T-cell (primary cell): ENCODE results near the gene FCGR2B. TPM values are rescaled to one million over a fixed set of nuclear protein-coding genes. Genes with fewer than 3 reads are reported as not detected.

Experiments
- ATAC-seq, 4 experiments: fragments of 200-7000 bp in 3 of 4; fragments of 150-1000 bp in 1 of 4; cut with Tn5 transposase; replicated peaks in 1 of 4; 1 replicate in 3 of 4; 2 replicates in 1 of 4; pipeline ENCODE4 v1.10.0; 2021; ENCODE audit warnings: moderate library complexity in 3 of 4, mild to moderate bottlenecking in 2 of 4, moderate number of reproducible peaks in 1 of 4
- CTCF ChIA-PET, 2 donors: fragments of 300-600 bp; sonication (Branson Sonifier 250); formaldehyde crosslinking; loops; one replicate each; lab custom pipeline; 2022; ENCODE audit warnings: antibody characterized with exemption in 2 of 2; lab: Charles Lee
- POLR2A ChIA-PET, 2 donors: fragments of 300-600 bp; sonication (Branson Sonifier 250); formaldehyde crosslinking; loops; one replicate each; lab custom pipeline; 2022; ENCODE audit warnings: antibody characterized with exemption in 2 of 2; lab: Charles Lee
- DNase-seq, 35 experiments: peaks; one replicate each; pipeline versions ENCODE4 v3.0.0 to v3.0.0-alpha.2; 2013 to 2023
- H3K27ac ChIP-seq: one replicate; pipeline ENCODE4 v1.5.1; 2013; ENCODE audit warnings: low read length
- H3K27me3 ChIP-seq, 2 experiments: replicated peaks in 1 of 2; 1 replicate in 1 of 2; 2 replicates in 1 of 2; pipeline versions ENCODE4 v1.6.1 to v1.7.0; 2013; ENCODE audit warnings: low read length in 1 of 2, mixed read lengths in 1 of 2; ENCODE audit not compliant: control insufficient read depth in 2 of 2, insufficient read depth in 2 of 2; ENCODE audit errors: extremely low read depth in 1 of 2
- H3K36me3 ChIP-seq, 2 donors: 1 replicate in 1 of 2; 2 replicates in 1 of 2; pipeline versions ENCODE4 v1.6.1 to v1.7.0; 2013; ENCODE audit warnings: low read length in 1 of 2; ENCODE audit not compliant: control insufficient read depth in 2 of 2, insufficient read depth in 1 of 2; ENCODE audit errors: extremely low read depth in 1 of 2
- H3K4me1 ChIP-seq, 2 experiments: 1 replicate in 1 of 2; 2 replicates in 1 of 2; pipeline versions ENCODE4 v1.6.1 to v1.7.0; 2013; ENCODE audit warnings: low read length in 2 of 2, mixed read lengths in 1 of 2; ENCODE audit not compliant: insufficient read depth in 2 of 2, control insufficient read depth in 1 of 2; ENCODE audit errors: extremely low read depth in 1 of 2
- H3K4me3 ChIP-seq, 2 donors: 1 replicate in 1 of 2; 2 replicates in 1 of 2; pipeline versions ENCODE4 v1.5.1 to v1.7.0; 2013; ENCODE audit warnings: mild to moderate bottlenecking in 2 of 2, low read length in 1 of 2, moderate library complexity in 1 of 2; ENCODE audit not compliant: control insufficient read depth in 1 of 2; ENCODE audit errors: extremely low read depth in 1 of 2
- H3K9me3 ChIP-seq: 2 replicates; pipeline ENCODE4 v1.7.0; 2013
- H3K27ac Mint-ChIP-seq, 2 donors: one replicate each; pipeline ENCODE4 v1.8.0; 2020 to 2021; ENCODE audit warnings: mild to moderate bottlenecking in 2 of 2, mixed read lengths in 2 of 2
- H3K27me3 Mint-ChIP-seq, 2 donors: one replicate each; pipeline ENCODE4 v1.8.0; 2021 to 2022; ENCODE audit warnings: mixed read lengths in 2 of 2
- H3K36me3 Mint-ChIP-seq: one replicate; pipeline ENCODE4 v1.8.0; 2021; ENCODE audit warnings: mixed read lengths
- H3K4me1 Mint-ChIP-seq, 3 donors: one replicate each; pipeline ENCODE4 v1.8.0; 2020 to 2022; ENCODE audit warnings: mixed read lengths in 3 of 3, mild to moderate bottlenecking in 1 of 3
- H3K4me3 Mint-ChIP-seq, 3 donors: one replicate each; pipeline ENCODE4 v1.8.0; 2020 to 2022; ENCODE audit warnings: mild to moderate bottlenecking in 3 of 3, mixed read lengths in 3 of 3, moderate library complexity in 3 of 3
- H3K9me3 Mint-ChIP-seq, 3 donors: one replicate each; pipeline ENCODE4 v1.8.0; 2020 to 2022; ENCODE audit warnings: mixed read lengths in 3 of 3
- WGBS: methylation state at CpG from one replicate; pipeline ENCODE4 v1.1.5; 2013; ENCODE audit warnings: missing lambda C conversion rate; ENCODE audit not compliant: insufficient coverage; 5-methylcytosine and 5-hydroxymethylcytosine counted together
- total RNA-seq, 35 experiments: library from RNA in 6 of 35; stranded (reverse) in 6 of 35; fragments of 120-200 nt in 1 of 35; gene quantifications; one replicate each; pipeline versions ENCODE4 v1.2.1 to v1.2.4 and lab custom pipeline; 2013 to 2026

The FCGR2B gene
- total RNA-seq, 5 donors from 2014 or later (not counting 1 experiment from before 2014, with no cell fraction given) = 0.80 to 3.9 (median 1.7) TPM

DNA sequence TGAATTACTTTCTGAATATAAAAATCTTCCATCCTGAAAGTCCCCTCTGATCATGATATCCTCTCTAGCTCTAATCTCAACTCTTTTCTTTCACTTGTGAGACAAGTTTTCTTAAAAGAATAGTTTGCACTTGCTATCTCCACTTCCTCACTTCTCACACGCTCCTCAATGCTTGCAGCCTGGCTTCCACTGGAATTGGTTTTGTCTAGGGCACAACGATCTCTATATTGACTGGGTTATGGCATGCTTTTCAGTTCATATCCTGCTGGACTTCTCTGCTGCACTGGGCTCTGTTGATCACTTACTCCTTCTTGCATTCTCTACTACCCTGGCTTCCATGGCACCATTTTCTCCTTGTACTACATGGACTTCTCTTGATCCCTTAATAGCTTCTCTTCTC, 44.6 kb downstream of the FCGR2B start:
- DNase-seq = no peak
- Histone ChIP-seq H3K4me1 (no peaks in the 10 kb centered on the region), H3K36me3 (no peaks in the 10 kb centered on the region), H3K27me3 (peaks cover 0 to 10% of the 10 kb centered on the region in 2 experiments), H3K27ac (no peak overlapping the region), H3K9me3 (no peaks in the 10 kb centered on the region), H3K4me3 (no peak overlapping the region)
- ChIA-PET CTCF (no interaction called here), POLR2A (no interaction called here)
- peaks cover 0 to 2% (median 0%) of the 10 kb centered on the region in 3 donors for H3K4me1 Mint-ChIP-seq
- ATAC-seq = no peak
- no peaks in the 10 kb centered on the region for H3K36me3 Mint-ChIP-seq
- H3K9me3 Mint-ChIP-seq = no peaks in the 10 kb centered on the region
- H3K4me3 Mint-ChIP-seq = no peak overlapping the region
- H3K27ac Mint-ChIP-seq = no peak overlapping the region
- 91% methylated on average over 1 of the region's 2 CpGs for WGBS
- H3K27me3 Mint-ChIP-seq = peaks cover 5 to 6% of the 10 kb centered on the region in 2 donors

DNA sequence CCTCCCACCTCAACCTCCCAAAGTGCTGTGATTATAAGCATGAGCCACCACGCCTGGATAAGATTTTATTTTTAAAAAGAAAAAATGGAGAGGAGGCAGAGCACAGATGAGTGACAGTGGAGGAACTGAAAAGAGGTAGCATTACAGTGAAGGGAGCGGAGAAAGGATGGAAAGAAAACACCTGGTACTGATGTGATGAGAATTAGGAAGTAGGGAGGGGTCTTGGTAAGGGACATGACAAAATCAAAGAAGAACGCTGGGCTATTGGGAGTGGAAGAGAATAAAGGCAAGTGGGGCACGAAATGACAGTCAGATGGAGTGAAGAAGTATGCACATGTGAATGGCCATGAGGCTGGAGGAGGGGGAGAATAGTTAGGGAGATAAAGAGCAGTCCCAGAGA, 46.4 kb downstream of the FCGR2B start:
- no peak overlapping the region for H3K27ac ChIP-seq
- ChIA-PET CTCF (no interaction called here), POLR2A (no interaction called here)
- ATAC-seq (no peak), DNase-seq (no peak)
- no peaks in the 10 kb centered on the region for H3K36me3 ChIP-seq
- Mint-ChIP-seq H3K9me3 (no peaks in the 10 kb centered on the region), H3K4me1 (peaks cover 0 to 2% (median 0%) of the 10 kb centered on the region in 3 donors), H3K36me3 (no peaks in the 10 kb centered on the region), H3K27me3 (peaks cover 6 to 10% of the 10 kb centered on the region in 2 donors), H3K27ac (no peak overlapping the region), H3K4me3 (no peak overlapping the region)
- H3K27me3 ChIP-seq = peaks cover 0 to 14% of the 10 kb centered on the region in 2 experiments
- H3K9me3 ChIP-seq = no peaks in the 10 kb centered on the region
- H3K4me3 ChIP-seq = no peak overlapping the region
- no peaks in the 10 kb centered on the region for H3K4me1 ChIP-seq
- 75% methylated on average over 3 of the region's 4 CpGs for WGBS

DNA sequence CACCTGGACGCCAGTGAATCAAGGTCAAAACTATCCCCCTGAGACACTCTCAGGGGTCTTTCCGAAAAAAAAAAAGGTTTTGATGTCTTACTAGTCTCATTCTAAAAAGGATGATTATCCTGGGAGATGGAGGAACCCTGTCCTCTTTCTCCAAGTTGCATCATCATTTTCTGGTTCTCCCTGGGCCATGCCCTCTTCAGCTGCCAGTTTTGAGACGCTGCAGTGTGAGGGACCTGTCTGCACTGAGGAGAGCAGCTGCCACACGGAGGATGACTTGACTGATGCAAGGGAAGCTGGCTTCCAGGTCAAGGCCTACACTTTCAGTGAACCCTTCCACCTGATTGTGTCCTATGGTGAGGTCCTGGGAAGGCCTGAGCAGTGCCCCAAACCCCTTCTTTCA, 47.6 kb downstream of the FCGR2B start:
- H3K9me3 Mint-ChIP-seq = no peaks in the 10 kb centered on the region
- DNase-seq (no peak), ATAC-seq (no peak)
- ChIA-PET POLR2A (no interaction called here), CTCF (no interaction called here)
- peaks cover 0 to 14% of the 10 kb centered on the region in 2 experiments for H3K27me3 ChIP-seq
- H3K27me3 Mint-ChIP-seq = peaks cover 6 to 13% of the 10 kb centered on the region in 2 donors
- peaks cover 0 to 2% (median 0%) of the 10 kb centered on the region in 3 donors for H3K4me1 Mint-ChIP-seq
- no peaks in the 10 kb centered on the region for H3K4me1 ChIP-seq
- H3K9me3 ChIP-seq = no peaks in the 10 kb centered on the region
- no peak overlapping the region for H3K4me3 ChIP-seq
- 100% methylated on average over 2 of the region's 4 CpGs for WGBS
- H3K27ac Mint-ChIP-seq = no peak overlapping the region
- no peaks in the 10 kb centered on the region for H3K36me3 ChIP-seq
- no peak overlapping the region for H3K27ac ChIP-seq
- H3K4me3 Mint-ChIP-seq = no peak overlapping the region
- no peaks in the 10 kb centered on the region for H3K36me3 Mint-ChIP-seq

DNA sequence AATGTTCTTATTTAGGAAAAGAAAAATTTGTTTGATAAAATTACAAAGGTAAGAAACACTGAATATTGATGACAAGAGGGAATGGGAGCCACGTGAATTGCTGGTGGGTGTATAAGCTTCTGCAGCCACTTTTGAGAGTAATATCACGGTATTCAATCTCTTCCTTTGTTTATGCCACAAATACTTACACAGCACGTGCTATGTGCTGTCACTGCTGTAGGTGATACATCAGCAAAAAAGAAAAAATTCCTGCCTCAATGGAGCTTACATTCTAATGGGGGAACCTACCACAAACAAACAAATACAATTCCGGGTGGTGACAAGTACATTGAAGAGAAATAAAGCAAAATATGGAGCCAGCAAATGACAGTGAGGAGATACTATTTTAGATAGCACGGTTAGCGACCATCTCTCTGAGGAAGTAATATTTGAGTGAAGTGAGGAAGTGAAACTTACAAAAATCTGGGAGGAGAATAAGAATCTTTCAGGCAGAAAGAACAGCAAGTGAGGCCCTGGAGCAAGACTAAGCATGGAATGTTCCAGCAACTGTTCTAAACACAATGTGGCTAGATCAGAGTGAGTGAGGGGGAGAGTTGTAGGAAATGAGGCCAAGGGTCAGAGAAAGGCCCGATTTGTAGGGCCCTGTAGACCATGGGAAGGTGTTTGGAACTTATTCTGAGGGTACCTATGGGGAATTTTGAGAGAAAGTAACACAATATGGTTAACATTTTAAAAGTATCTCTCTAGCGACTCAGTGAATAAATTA, 55.8 kb downstream of the FCGR2B start:
- H3K9me3 Mint-ChIP-seq = no peaks in the 10 kb centered on the region
- ChIA-PET CTCF (no interaction called here), POLR2A (no interaction called here)
- H3K4me1 Mint-ChIP-seq = peaks cover 7 to 8% (median 7%) of the 10 kb centered on the region in 3 donors
- Histone ChIP-seq H3K36me3 (no peaks in the 10 kb centered on the region), H3K27me3 (peaks cover 4% of the 10 kb centered on the region in 2 experiments), H3K9me3 (no peaks in the 10 kb centered on the region), H3K4me3 (no peak overlapping the region), H3K4me1 (no peaks in the 10 kb centered on the region), H3K27ac (no peak overlapping the region)
- H3K27me3 Mint-ChIP-seq = peaks cover 0 to 6% of the 10 kb centered on the region in 2 donors
- DNase-seq (no peak), ATAC-seq (no peak)
- no peaks in the 10 kb centered on the region for H3K36me3 Mint-ChIP-seq
- H3K27ac Mint-ChIP-seq = peak overlapping the region in 1 of 2 donors; percentile 79
- 44% methylated on average over 3 of the region's 8 CpGs for WGBS
- H3K4me3 Mint-ChIP-seq = peak overlapping the region in 1 of 3 donors; percentile 1

DNA sequence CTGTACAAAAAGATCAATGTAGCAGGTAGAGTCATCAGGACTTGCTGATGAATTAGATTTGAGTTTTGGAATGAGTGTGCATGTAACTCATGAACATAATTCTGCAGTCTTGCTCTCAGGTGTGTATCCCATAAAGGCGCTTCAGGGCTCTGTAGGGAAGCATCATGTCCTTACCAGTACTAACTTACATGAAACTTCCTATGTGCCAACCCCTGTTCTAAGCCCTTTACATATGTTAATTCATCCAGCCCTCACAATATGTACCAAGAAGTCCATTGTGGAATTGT, 56.3 kb downstream of the FCGR2B start:
- peaks cover 0 to 6% of the 10 kb centered on the region in 2 donors for H3K27me3 Mint-ChIP-seq
- peaks cover 4% of the 10 kb centered on the region in 2 experiments for H3K27me3 ChIP-seq
- H3K4me3 Mint-ChIP-seq = no peak overlapping the region
- no peak overlapping the region for H3K4me3 ChIP-seq
- ChIA-PET CTCF (no interaction called here), POLR2A (no interaction called here)
- ATAC-seq (no peak), DNase-seq (no peak)
- H3K36me3 Mint-ChIP-seq = no peaks in the 10 kb centered on the region
- H3K36me3 ChIP-seq = no peaks in the 10 kb centered on the region
- no CpG with 5 or more reads among the region's 1 CpG for WGBS
- peaks cover 7 to 8% (median 7%) of the 10 kb centered on the region in 3 donors for H3K4me1 Mint-ChIP-seq
- no peaks in the 10 kb centered on the region for H3K4me1 ChIP-seq
- no peaks in the 10 kb centered on the region for H3K9me3 Mint-ChIP-seq
- H3K27ac Mint-ChIP-seq = no peak overlapping the region
- H3K9me3 ChIP-seq = no peaks in the 10 kb centered on the region
- H3K27ac ChIP-seq = no peak overlapping the region

DNA sequence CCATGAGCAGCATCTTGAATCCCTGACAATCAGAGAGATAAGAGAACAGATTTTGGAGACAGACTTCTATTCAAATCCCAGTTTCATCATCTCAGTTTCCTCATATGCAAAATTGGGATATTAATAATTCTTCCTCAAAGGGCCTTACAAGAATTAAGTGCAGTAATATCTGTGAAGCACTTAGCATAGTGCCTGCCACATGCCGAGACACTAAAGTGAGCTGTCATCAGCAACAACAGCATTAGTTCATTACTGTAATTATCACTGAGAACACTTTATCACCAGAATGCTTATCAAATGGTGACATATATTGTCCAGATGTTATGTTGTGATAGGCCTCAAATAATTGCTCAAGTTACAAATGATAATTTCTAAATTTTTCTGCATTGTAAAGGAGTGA, 57.5 kb downstream of the FCGR2B start:
- no peaks in the 10 kb centered on the region for H3K9me3 ChIP-seq
- no peak for ATAC-seq
- no CpG with 5 or more reads among the region's 1 CpG for WGBS
- H3K4me3 ChIP-seq = no peak overlapping the region
- Mint-ChIP-seq H3K9me3 (no peaks in the 10 kb centered on the region), H3K4me1 (peaks cover 7 to 14% (median 11%) of the 10 kb centered on the region in 3 donors), H3K4me3 (no peak overlapping the region), H3K27ac (no peak overlapping the region), H3K27me3 (peaks cover 0 to 4% of the 10 kb centered on the region in 2 donors), H3K36me3 (no peaks in the 10 kb centered on the region)
- ChIA-PET CTCF (no interaction called here), POLR2A (no interaction called here)
- H3K36me3 ChIP-seq = no peaks in the 10 kb centered on the region
- no peak overlapping the region for H3K27ac ChIP-seq
- no peak for DNase-seq
- H3K4me1 ChIP-seq = peaks cover 0 to 4% of the 10 kb centered on the region in 2 experiments
- H3K27me3 ChIP-seq = peaks cover 4% of the 10 kb centered on the region in 2 experiments
